HG02884 (cell line): ENCODE results near the gene USP17L27.
"Not testable (repeated sequence)": the region's sequence is repeated elsewhere in the genome, so short reads cannot be mapped to it uniquely, and the experiment has no call there.

Experiments
- ATAC-seq: cut with Tn5 transposase; IDR thresholded peaks from one replicate; pipeline ENCODE4 v1.9.1; 2021; ENCODE audit warnings: mild to moderate bottlenecking, moderate library complexity; ENCODE audit not compliant: unreplicated experiment

Gene USP17L27

DNA sequence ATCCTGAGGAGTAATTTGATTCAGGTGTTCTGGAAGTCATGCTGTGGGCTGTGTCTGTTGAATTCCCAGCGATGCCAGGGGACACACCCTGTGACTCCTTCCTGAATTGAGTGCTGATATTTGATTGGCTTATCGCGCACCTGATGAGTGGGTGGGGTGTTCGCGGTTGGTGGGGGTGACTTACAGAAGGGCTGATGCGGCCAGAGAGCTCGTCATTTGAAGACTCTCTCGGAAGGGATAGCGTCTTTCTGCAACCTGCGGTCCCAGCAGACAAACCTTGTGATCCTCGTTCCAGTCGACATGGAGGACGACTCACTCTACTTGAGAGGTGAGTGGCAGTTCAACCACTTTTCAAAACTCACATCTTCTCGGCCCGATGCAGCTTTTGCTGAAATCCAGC lies at the start of gene USP17L27:
Gene USP17L27 (plus strand): TSS at position 301 of the 400 bp plus-strand sequence. CDS start 0 bp downstream, at position 301.
- not testable (repeated sequence) for ATAC-seq

GRCh38 chr4:9324191-9324590 lies 19.8 kb upstream of the USP17L27 start:
- not testable (repeated sequence) for ATAC-seq

GRCh38 chr4:9324865-9325264 lies 19.1 kb upstream of the USP17L27 start, which contains the start of gene USP17L24:
Gene USP17L24 (plus strand): TSS chr4:9325165. CDS start chr4:9325165, 0 bp downstream.
- not testable (repeated sequence) for ATAC-seq

GRCh38 chr4:9329611-9330010 lies 14.3 kb upstream of the USP17L27 start, which contains the start of gene USP17L25:
Gene USP17L25 (plus strand): TSS chr4:9329911. CDS start chr4:9329911, 0 bp downstream.
- ATAC-seq = not testable (repeated sequence)

DNA sequence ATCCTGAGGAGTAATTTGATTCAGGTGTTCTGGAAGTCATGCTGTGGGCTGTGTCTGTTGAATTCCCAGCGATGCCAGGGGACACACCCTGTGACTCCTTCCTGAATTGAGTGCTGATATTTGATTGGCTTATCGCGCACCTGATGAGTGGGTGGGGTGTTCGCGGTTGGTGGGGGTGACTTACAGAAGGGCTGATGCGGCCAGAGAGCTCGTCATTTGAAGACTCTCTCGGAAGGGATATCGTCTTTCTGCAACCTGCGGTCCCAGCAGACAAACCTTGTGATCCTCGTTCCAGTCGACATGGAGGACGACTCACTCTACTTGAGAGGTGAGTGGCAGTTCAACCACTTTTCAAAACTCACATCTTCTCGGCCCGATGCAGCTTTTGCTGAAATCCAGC lies 9.6 kb upstream of the USP17L27 start, which contains the start of gene USP17L26:
Gene USP17L26 (plus strand): TSS at position 301 of the 400 bp plus-strand sequence. CDS start 0 bp downstream, at position 301.
- not testable (repeated sequence) for ATAC-seq

GRCh38 chr4:9339103-9339502 lies 4.8 kb upstream of the USP17L27 start, which contains the start of gene USP17L5:
Gene USP17L5 (plus strand): TSS chr4:9339403. CDS start chr4:9339403, 0 bp downstream.
- ATAC-seq = not testable (repeated sequence)

- not testable (repeated sequence) for ATAC-seq
Observed at GRCh38 chr4:9348593-9348992, 4.6 kb downstream of the USP17L27 start, which contains the start of gene USP17L28. Gene USP17L28 (plus strand): TSS chr4:9348893. CDS start chr4:9348893, 0 bp downstream.

GRCh38 chr4:9350866-9351265 lies 6.9 kb downstream of the USP17L27 start:
- not testable (repeated sequence) for ATAC-seq

- ATAC-seq = not testable (repeated sequence)
Observed at GRCh38 chr4:9353338-9353737, 9.4 kb downstream of the USP17L27 start, which contains the start of gene USP17L29. Gene USP17L29 (plus strand): TSS chr4:9353638. CDS start chr4:9353638, 0 bp downstream.

- ATAC-seq = not testable (repeated sequence)
Observed at GRCh38 chr4:9362829-9363228, 18.9 kb downstream of the USP17L27 start, which contains the start of gene USP17L30. Gene USP17L30 (plus strand): TSS chr4:9363129. CDS start chr4:9363129, 0 bp downstream.

- ATAC-seq = not testable (repeated sequence)
Observed at GRCh38 chr4:9379881-9380280, 35.9 kb downstream of the USP17L27 start.

GRCh38 chr4:9381012-9381534 lies 37.1 kb downstream of the USP17L27 start:
- ATAC-seq = not testable (repeated sequence)

DNA sequence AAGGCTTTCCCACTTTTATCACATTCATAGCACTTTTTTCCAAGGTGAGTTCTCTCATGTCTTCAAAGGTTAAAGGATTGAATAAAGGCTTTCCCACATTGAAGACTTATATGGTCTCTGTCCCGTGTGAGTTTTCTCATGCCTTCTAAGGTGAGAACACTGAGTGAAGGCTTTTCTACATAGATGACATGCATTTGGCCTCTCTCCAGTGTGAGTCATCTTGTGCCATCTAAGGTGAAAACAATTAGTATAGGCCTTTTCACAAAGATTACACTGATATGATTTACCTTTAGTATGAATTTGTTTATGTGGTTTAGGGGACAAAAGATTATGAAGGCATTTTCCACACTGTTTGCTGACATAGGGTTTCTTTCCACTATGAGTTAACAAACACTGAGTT lies 40.2 kb downstream of the USP17L27 start:
- no peak for ATAC-seq

- not testable (repeated sequence) for ATAC-seq
Observed at GRCh38 chr4:9389001-9389400, 45.1 kb downstream of the USP17L27 start.
